Measurements from ENCODE around the gene CRYZ. TPM values are rescaled to one million over a fixed set of nuclear protein-coding genes. Genes with fewer than 3 reads are reported as not detected.
A peak's percentile ranks its signal among the peaks of the same experiment; 100 is the strongest.
"Not testable (repeated sequence)": the region's sequence is repeated elsewhere in the genome, so short reads cannot be mapped to it uniquely, and the experiment has no call there.

CRYZ gene
- polyA plus RNA-seq, 1 donor: 28.0 TPM

GRCh38 chr1:74679811-74680210 lies 53.0 kb downstream of the CRYZ start:
- DNase-seq: no peak

- no peak for DNase-seq
Measured at GRCh38 chr1:74677926-74678325, 54.9 kb downstream of the CRYZ start.

GRCh38 chr1:74674278-74675048 lies 58.4 kb downstream of the CRYZ start:
- DNase-seq: no peak

- peak; percentile 14 for DNase-seq
Measured at GRCh38 chr1:74673351-74674111, 59.3 kb downstream of the CRYZ start, which contains the start of gene ERICH3. TSS of gene ERICH3 (minus strand) at chr1:74673792. CDS start at chr1:74673519, 273 bp downstream.

- DNase-seq: not testable (repeated sequence)
Measured at GRCh38 chr1:74670866-74671265, 62.0 kb downstream of the CRYZ start.

Other genes starting within 250 kb of the CRYZ start
- gene LRRC53, start 220.4 kb downstream of the CRYZ start, polyA plus RNA-seq (ENCODE audit: insufficient read length): not detected
- 0.08 TPM for gene ERICH3, start 59.3 kb downstream of the CRYZ start, polyA plus RNA-seq (ENCODE audit: insufficient read length)
- 14.4 TPM for gene TYW3, start 102 bp upstream of the CRYZ start, polyA plus RNA-seq (ENCODE audit: insufficient read length)

Measured in hindlimb muscle (tissue), 1 donor.